HepG2 (cell line): ENCODE results near the gene WIPF2. TPM values are rescaled to one million over a fixed set of nuclear protein-coding genes. Genes with fewer than 3 reads are reported as not detected.

Experiments used
- AKNA ChIP-seq: sonication (generic); formaldehyde crosslinking; IDR thresholded peaks from 2 replicates; pipeline ENCODE4 v1.4.0; 2020; ENCODE audit warnings: missing genetic modification reagents, borderline replicate concordance
- ASH2L ChIP-seq: fragments of 300-600, 200-600 bp; sonication (generic); IDR thresholded peaks from 2 replicates; pipeline ENCODE4 v1.7.0; 2017; ENCODE audit warnings: low read depth, mild to moderate bottlenecking, moderate library complexity, mixed read lengths, low read length; ENCODE audit not compliant: insufficient read length
- FOXJ3 ChIP-seq: sonication (generic); formaldehyde crosslinking; IDR thresholded peaks from 2 replicates; pipeline ENCODE4 v1.4.0; 2020; ENCODE audit warnings: missing genetic modification reagents, mild to moderate bottlenecking, borderline replicate concordance
- FOXP1 ChIP-seq, 2 experiments: fragments of 450-650 bp in 1 of 2; IDR thresholded peaks; 2 replicates each; pipeline ENCODE4 v1.6.1; 2017 to 2018; ENCODE audit warnings: antibody characterized with exemption in 1 of 2
- HNF1B ChIP-seq: sonication (generic); formaldehyde crosslinking; IDR thresholded peaks from 2 replicates; pipeline ENCODE4 v1.5.1; 2020; ENCODE audit warnings: mild to moderate bottlenecking, moderate library complexity, missing genetic modification reagents
- MED1 ChIP-seq: sonication (generic); formaldehyde crosslinking; IDR thresholded peaks from 2 replicates; pipeline ENCODE4 v1.4.0; 2020; ENCODE audit warnings: missing genetic modification reagents
- NFYC ChIP-seq: IDR thresholded peaks from 2 replicates; pipeline ENCODE4 v1.6.1; 2016; ENCODE audit warnings: missing genetic modification reagents, missing compliant biosample characterization
- RAD51 ChIP-seq: fragments of 450-650 bp; IDR thresholded peaks from 2 replicates; pipeline ENCODE4 v1.6.1; 2016; ENCODE audit warnings: borderline replicate concordance
- SP1 ChIP-seq, 2 experiments: fragments of 450-650 bp in 1 of 2; sonication (generic) in 1 of 2; formaldehyde crosslinking in 1 of 2; IDR thresholded peaks; 2 replicates each; pipeline versions ENCODE4 v1.4.0 to v1.6.1; 2016 to 2020; ENCODE audit warnings: missing genetic modification reagents in 1 of 2
- SRSF1 ChIP-seq: fragments of 200-400 bp; formaldehyde crosslinking; optimal IDR thresholded peaks from 2 replicates; pipeline ENCODE3; 2017; ENCODE audit warnings: mild to moderate bottlenecking, low read depth, low read length, moderate library complexity
- XRCC5 ChIP-seq: fragments of 200-400 bp; formaldehyde crosslinking; optimal IDR thresholded peaks from 2 replicates; pipeline ENCODE3; 2017; ENCODE audit warnings: mild to moderate bottlenecking, low read length
- ZBTB26 ChIP-seq: IDR thresholded peaks from 2 replicates; pipeline ENCODE4 v1.6.1; 2016; ENCODE audit warnings: missing compliant biosample characterization, missing genetic modification reagents, borderline replicate concordance
- ZBTB7B ChIP-seq: sonication (generic); formaldehyde crosslinking; IDR thresholded peaks from 2 replicates; pipeline ENCODE4 v1.4.0; 2020; ENCODE audit warnings: missing genetic modification reagents
- ZBTB8A ChIP-seq: sonication (generic); formaldehyde crosslinking; IDR thresholded peaks from 2 replicates; pipeline ENCODE4 v1.4.0; 2020; ENCODE audit warnings: mild to moderate bottlenecking, low read depth, missing genetic modification reagents, borderline replicate concordance
- ZNF280D ChIP-seq: sonication (generic); formaldehyde crosslinking; IDR thresholded peaks from 2 replicates; pipeline ENCODE4 v1.5.1; 2020; ENCODE audit warnings: mild to moderate bottlenecking, missing genetic modification reagents
- ZNF558 ChIP-seq: sonication (generic); formaldehyde crosslinking; IDR thresholded peaks from 2 replicates; pipeline ENCODE4 v1.9.0; 2022; ENCODE audit warnings: mild to moderate bottlenecking, missing genetic modification reagents, borderline replicate concordance
- ZNF563 ChIP-seq: sonication (generic); formaldehyde crosslinking; IDR thresholded peaks from 2 replicates; pipeline ENCODE4 v1.8.0; 2022; ENCODE audit warnings: mild to moderate bottlenecking, moderate library complexity, missing genetic modification reagents
- polyA plus RNA-seq, 8 experiments: library from polyadenylated mRNA; depleted of rRNA in 3 of 8; stranded (reverse) in 7 of 8; unstranded in 1 of 8; fragments of >200 nt; fragmentation: Illumina TruSeq in 4 of 8; extraction: Trizol in 4 of 8; gene quantifications; 2 replicates each; pipeline versions ENCODE4 v1.2.1 to v1.2.3, GENCODE V29; 2011 to 2016; ENCODE audit warnings: low read depth in 4 of 8, missing spikeins in 1 of 8, mixed read lengths in 1 of 8; ENCODE audit not compliant: insufficient read depth in 1 of 8
- total RNA-seq, 5 experiments: library from RNA; depleted of rRNA; stranded (reverse); fragments of >200 nt; fragmentation: Illumina TruSeq; extraction: Trizol; gene quantifications; 2 replicates each; pipeline ENCODE4 v1.2.3, GENCODE V29; 2016; ENCODE audit warnings: low read depth in 1 of 5

The WIPF2 gene
- total and polyA plus RNA-seq, 2 of the 13 experiments (the other 11 are each of a cell fraction or from before 2014, with no cell fraction given), result 7.2 to 10.8 TPM

- TF ChIP-seq HNF1B (CRISPR knock-in tag), result peak; percentile 38; the same call in 1 of the 2 replicates
- no peak for TF ChIP-seq RAD51
- 0 out of 2 replicates have a peak, but pooled peaks have one; percentile 49 for TF ChIP-seq FOXJ3
- no peak for TF ChIP-seq SP1 (IDR thresholded peaks at IDR 0.05)
- TF ChIP-seq SP1 (CRISPR knock-in tag; IDR thresholded peaks at IDR 0.05), result no peak
- peak; percentile 72; the same call in 1 of the 2 replicates for TF ChIP-seq ZBTB7B (CRISPR knock-in tag)
- peak; percentile 62 for TF ChIP-seq MED1 (CRISPR knock-in tag)
- TF ChIP-seq FOXP1 (IDR thresholded peaks at IDR 0.05), result no peak
- TF ChIP-seq FOXP1 (CRISPR knock-in tag; IDR thresholded peaks at IDR 0.05), result no peak
- TF ChIP-seq ZBTB26 (CRISPR knock-in tag), result 0 out of 2 replicates have a peak, but pooled peaks have one; percentile 38
- no peak for TF ChIP-seq AKNA (CRISPR knock-in tag)
- no peak for TF ChIP-seq XRCC5
- TF ChIP-seq ZNF563 (CRISPR knock-in tag), result peak; percentile 70; the same call in 1 of the 2 replicates
- no peak for TF ChIP-seq ZNF280D (CRISPR knock-in tag)
- no peak for TF ChIP-seq ZNF558 (CRISPR knock-in tag)
- TF ChIP-seq ASH2L, result no peak
- no peak for TF ChIP-seq SRSF1
- TF ChIP-seq NFYC (CRISPR knock-in tag), result no peak; the same call in 1 of the 2 replicates
- TF ChIP-seq ZBTB8A (CRISPR knock-in tag), result no peak
Measured at GRCh38 chr17:40316571-40317344, 97.7 kb downstream of the WIPF2 start (continued).
